PFSK-1 (cell line): ENCODE measurements around the gene AANAT.

Source experiments
- FOXP2 ChIP-seq: optimal IDR thresholded peaks from 2 replicates; pipeline ENCODE3; 2011; ENCODE audit warnings: borderline replicate concordance, control low read depth, inconsistent platforms; ENCODE audit not compliant: insufficient read depth; ENCODE audit errors: extremely low read length, extremely low read depth
- POLR2AphosphoS5 ChIP-seq: IDR thresholded peaks from 2 replicates; pipeline ENCODE4 v1.6.1; 2012; ENCODE audit warnings: low read depth, mild to moderate bottlenecking, control low read depth, low read length, moderate library complexity
- REST ChIP-seq, 2 experiments: IDR thresholded peaks; 2 replicates each; pipeline versions ENCODE4 v1.6.1 to v1.8.0; 2011 to 2012; ENCODE audit warnings: low read depth in 2 of 2, low read length in 2 of 2, control low read depth in 1 of 2, inconsistent platforms in 1 of 2, mild to moderate bottlenecking in 1 of 2, moderate library complexity in 1 of 2; ENCODE audit not compliant: insufficient read depth in 1 of 2
- SIN3A ChIP-seq: IDR thresholded peaks from 2 replicates; pipeline ENCODE4 v1.6.1; 2012; ENCODE audit warnings: mild to moderate bottlenecking, low read length, moderate library complexity, borderline replicate concordance; ENCODE audit not compliant: insufficient read depth
- TAF1 ChIP-seq: IDR thresholded peaks from 2 replicates; pipeline ENCODE4 v1.6.1; 2012; ENCODE audit warnings: low read length, control low read depth, borderline replicate concordance; ENCODE audit not compliant: insufficient read depth

Gene AANAT

DNA sequence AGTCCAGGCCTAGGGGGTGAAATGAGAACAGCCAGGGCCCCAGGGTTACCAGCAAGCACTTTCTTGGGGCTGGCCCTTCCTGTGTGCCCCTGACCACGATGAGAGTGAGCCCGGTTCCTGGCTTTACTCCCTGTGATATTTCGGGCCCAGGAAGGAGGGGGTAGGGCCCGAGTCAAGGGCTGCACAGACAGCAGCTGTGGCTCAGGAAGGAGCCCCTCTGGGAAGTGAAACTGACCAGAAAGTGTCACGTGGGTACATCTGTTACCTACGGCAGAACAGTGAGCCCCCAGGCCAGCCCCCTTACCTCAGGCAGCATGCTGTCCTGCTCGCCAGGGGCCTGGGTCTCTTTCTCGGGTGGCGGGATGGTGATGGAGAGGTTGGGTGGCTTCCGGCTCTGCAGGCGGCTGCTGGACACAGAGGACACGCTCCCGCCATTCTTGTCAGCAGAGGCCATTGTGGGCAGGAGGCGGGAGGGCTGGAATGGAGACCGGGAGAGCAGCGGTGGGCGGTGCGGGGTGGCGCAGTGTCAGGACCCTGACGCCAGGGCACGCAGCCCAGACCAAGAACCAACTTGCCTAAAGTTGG, 13.8 kb downstream of the AANAT start:
- no peak for TF ChIP-seq SIN3A
- no peak for TF ChIP-seq REST (IDR thresholded peaks at IDR 0.05; ENCODE audit: insufficient read depth in 1 of 2, low read depth in 2 of 2, low read length in 2 of 2)
- no peak for TF ChIP-seq POLR2AphosphoS5
- TF ChIP-seq TAF1 = no peak
- no peak for TF ChIP-seq FOXP2

GRCh38 chr17:76484228-76484725, 16.9 kb downstream of the AANAT start:
- no peak for TF ChIP-seq POLR2AphosphoS5
- TF ChIP-seq FOXP2 = no peak
- TF ChIP-seq SIN3A = no peak
- TF ChIP-seq REST (IDR thresholded peaks at IDR 0.05; ENCODE audit: insufficient read depth in 1 of 2, low read depth in 2 of 2, low read length in 2 of 2) = no peak
- TF ChIP-seq TAF1 = no peak

DNA sequence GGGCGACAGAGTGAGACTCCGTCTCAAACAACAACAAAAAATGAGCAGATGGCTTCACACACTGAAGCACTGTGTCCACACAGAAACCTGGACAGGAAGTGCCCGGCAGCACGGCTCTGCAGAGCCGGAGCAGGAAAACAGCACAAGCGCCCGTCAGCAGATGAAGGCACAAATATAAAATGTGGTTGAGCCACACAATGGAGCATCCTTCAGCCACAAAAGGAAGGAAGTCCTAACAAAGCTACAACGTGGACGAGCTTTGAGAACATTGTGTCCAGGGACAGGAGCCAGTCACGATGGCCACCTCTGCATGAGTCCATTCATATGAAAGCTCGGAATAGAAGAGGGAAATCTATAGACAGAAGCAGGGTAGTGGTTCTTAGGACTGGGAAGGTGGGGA, 18.2 kb downstream of the AANAT start:
- no peak for TF ChIP-seq TAF1
- no peak for TF ChIP-seq POLR2AphosphoS5

DNA sequence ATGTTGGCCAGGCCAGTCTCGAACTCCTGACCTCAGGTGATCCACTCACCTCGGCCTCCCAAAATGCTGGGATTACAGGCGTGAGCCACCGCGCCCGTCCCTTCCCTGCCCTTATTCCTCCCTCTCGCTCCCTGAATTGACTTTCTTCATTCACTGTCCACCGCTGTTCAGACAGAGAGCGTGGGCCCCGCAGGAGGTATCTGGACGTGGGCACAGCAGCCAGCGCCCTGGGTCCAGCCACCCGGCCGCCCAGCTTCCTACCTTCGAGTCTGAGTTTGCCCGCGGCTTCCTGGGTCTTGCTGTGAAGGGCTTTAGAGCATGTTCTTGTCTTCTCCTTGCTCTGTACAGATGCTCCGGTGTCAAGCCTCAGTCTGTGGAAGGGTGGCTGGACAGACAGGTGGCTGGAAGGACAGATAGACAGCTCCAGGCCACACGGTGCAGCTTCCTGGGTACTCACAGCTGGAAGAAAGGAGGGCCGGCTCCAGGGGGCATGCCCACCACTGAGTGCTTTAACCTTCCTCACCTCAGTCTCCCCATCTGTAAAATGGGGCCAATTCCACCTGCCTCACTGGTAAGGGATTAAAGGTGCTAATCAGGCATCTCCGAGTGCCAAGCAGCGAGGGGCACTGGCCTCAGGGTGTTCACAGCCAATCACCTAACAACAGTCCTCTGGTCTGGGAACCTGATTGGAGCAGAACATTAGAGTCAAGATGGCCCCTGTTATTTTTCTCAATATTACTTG, 20.2 kb downstream of the AANAT start:
- TF ChIP-seq TAF1 = no peak
- no peak for TF ChIP-seq POLR2AphosphoS5
- no peak for TF ChIP-seq FOXP2
- no peak for TF ChIP-seq SIN3A
- TF ChIP-seq REST (IDR thresholded peaks at IDR 0.05; ENCODE audit: insufficient read depth in 1 of 2, low read depth in 2 of 2, low read length in 2 of 2) = no peak

DNA sequence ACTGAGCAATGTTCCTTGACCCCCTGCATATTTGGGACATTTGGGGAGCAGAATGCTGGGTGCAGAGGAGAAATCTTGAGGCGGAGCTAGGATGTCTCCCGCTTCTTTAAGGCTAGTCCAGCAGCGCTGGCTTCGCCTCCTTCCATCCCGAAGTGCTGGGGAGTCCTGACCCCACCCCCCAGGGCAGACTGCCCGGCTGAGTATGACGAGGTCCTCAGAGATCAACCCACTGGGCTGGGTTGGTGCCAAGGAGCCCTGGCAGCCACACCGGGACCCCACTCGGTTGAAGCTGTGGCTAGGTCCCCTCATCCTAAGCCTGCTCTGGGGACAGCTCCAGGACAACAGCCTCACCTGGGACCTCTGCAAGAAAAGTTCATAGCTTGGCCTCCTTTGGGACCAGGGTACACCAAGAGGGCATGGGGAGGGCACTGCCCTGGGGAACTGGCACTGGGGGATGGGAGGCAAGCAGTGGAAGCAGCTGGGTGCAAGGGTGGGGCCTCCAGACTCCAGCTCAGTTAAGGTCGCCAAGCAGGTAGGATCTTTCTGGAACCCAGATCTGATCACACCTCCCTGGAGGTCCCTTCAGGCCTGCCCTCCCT, 22.8 kb downstream of the AANAT start:
- TF ChIP-seq REST (IDR thresholded peaks at IDR 0.05; ENCODE audit: insufficient read depth in 1 of 2, low read depth in 2 of 2, low read length in 2 of 2) (no peak), TAF1 (no peak), FOXP2 (no peak), POLR2AphosphoS5 (no peak), SIN3A (no peak)
